ENCODE data around the gene RPTOR. TPM values are rescaled to one million over a fixed set of nuclear protein-coding genes. Genes with fewer than 3 reads are reported as not detected.

Gene RPTOR
- total and polyA plus RNA-seq, 4 donors, result 12.4 to 46.1 (median 29.7) TPM

GRCh38 chr17:80717720-80718083, 173.1 kb downstream of the RPTOR start:
- no peak for ATAC-seq (ENCODE audit: insufficient read depth, low FRiP score)
- H3K9ac ChIP-seq (ENCODE audit: insufficient read depth in 1 of 2, low read length in 2 of 2), result no peak overlapping the region
- H3K36me3 ChIP-seq (ENCODE audit: control insufficient read depth in 4 of 4, insufficient read depth in 4 of 4, low read length in 4 of 4), result no peaks in the 10 kb centered on the region
- no peaks in the 10 kb centered on the region for H3K27me3 ChIP-seq (ENCODE audit: control insufficient read depth in 3 of 3, insufficient read depth in 3 of 3, low read length in 2 of 3)
- H3K9me3 ChIP-seq (ENCODE audit: control insufficient read depth in 4 of 4, insufficient read depth in 3 of 4, low read length in 3 of 4), result peaks cover 0 to 8% (median 0%) of the 10 kb centered on the region in 4 donors
- no peak overlapping the region for H3K4me3 ChIP-seq
- DNase-seq, result no peak
- H3K27ac ChIP-seq (ENCODE audit: low read depth in 1 of 2, low read length in 1 of 2), result no peak overlapping the region
- 95 to 97% methylated on average over 7 of the region's 7 CpGs for WGBS, 2 donors
- peaks cover 0 to 5% (median 4%) of the 10 kb centered on the region in 5 donors for H3K4me1 ChIP-seq (ENCODE audit: control insufficient read depth in 5 of 5, insufficient read depth in 5 of 5, low read length in 5 of 5)
- TF ChIP-seq CTCF (IDR thresholded peaks at IDR 0.05; ENCODE audit: control extremely low read depth, extremely low read depth), result no peak

- no peaks in the 10 kb centered on the region for H3K36me3 ChIP-seq (ENCODE audit: control insufficient read depth in 4 of 4, insufficient read depth in 4 of 4, low read length in 4 of 4)
- no peak overlapping the region for H3K9ac ChIP-seq (ENCODE audit: insufficient read depth in 1 of 2, low read length in 2 of 2)
- 87 to 92% methylated on average over 4 of the region's 4 CpGs for WGBS, 2 donors
- no peaks in the 10 kb centered on the region for H3K27me3 ChIP-seq (ENCODE audit: control insufficient read depth in 3 of 3, insufficient read depth in 3 of 3, low read length in 2 of 3)
- H3K27ac ChIP-seq (ENCODE audit: low read depth in 1 of 2, low read length in 1 of 2), result no peak overlapping the region
- H3K4me1 ChIP-seq (ENCODE audit: control insufficient read depth in 5 of 5, insufficient read depth in 5 of 5, low read length in 5 of 5), result peaks cover 0 to 5% (median 4%) of the 10 kb centered on the region in 5 donors
- DNase-seq (no peak), ATAC-seq (ENCODE audit: insufficient read depth, low FRiP score) (no peak)
- H3K9me3 ChIP-seq (ENCODE audit: control insufficient read depth in 4 of 4, insufficient read depth in 3 of 4, low read length in 3 of 4), result peaks cover 0 to 8% (median 0%) of the 10 kb centered on the region in 4 donors
- no peak overlapping the region for H3K4me3 ChIP-seq
- TF ChIP-seq CTCF (IDR thresholded peaks at IDR 0.05; ENCODE audit: control extremely low read depth, extremely low read depth), result no peak
Observed at GRCh38 chr17:80718428-80718827, 173.8 kb downstream of the RPTOR start.

DNA sequence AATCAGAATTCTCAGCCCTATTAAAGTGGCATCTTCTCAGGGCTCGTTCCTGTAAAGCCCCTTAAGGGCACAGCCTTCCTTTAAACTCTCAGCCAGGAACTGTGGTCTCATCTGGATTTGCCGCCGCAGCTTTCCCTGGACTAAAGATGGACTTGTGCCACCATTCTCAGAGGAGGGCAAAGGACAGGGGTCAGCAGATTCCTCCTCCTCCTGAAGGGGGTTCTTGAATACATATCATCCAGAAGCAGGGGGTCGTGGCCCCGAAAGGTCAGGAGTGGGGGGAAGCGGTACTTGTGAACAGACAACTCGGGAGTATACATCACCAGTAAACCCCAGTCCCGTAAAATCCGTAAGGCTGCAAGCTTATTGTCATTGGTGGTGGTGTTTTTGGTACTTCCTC, 174.8 kb downstream of the RPTOR start:
- ATAC-seq (ENCODE audit: insufficient read depth, low FRiP score), result no peak
- 89 to 91% methylated on average over 9 of the region's 9 CpGs for WGBS, 2 donors
- Histone ChIP-seq H3K4me3 (no peak overlapping the region), H3K9ac (ENCODE audit: insufficient read depth in 1 of 2, low read length in 2 of 2) (no peak overlapping the region), H3K27me3 (ENCODE audit: control insufficient read depth in 3 of 3, insufficient read depth in 3 of 3, low read length in 2 of 3) (no peaks in the 10 kb centered on the region), H3K4me1 (ENCODE audit: control insufficient read depth in 5 of 5, insufficient read depth in 5 of 5, low read length in 5 of 5) (peaks cover 0 to 5% (median 4%) of the 10 kb centered on the region in 5 donors), H3K27ac (ENCODE audit: low read depth in 1 of 2, low read length in 1 of 2) (no peak overlapping the region), H3K36me3 (ENCODE audit: control insufficient read depth in 4 of 4, insufficient read depth in 4 of 4, low read length in 4 of 4) (no peaks in the 10 kb centered on the region), H3K9me3 (ENCODE audit: control insufficient read depth in 4 of 4, insufficient read depth in 3 of 4, low read length in 3 of 4) (peaks cover 0 to 8% (median 0%) of the 10 kb centered on the region in 4 donors)
- no peak for TF ChIP-seq CTCF (IDR thresholded peaks at IDR 0.05; ENCODE audit: control extremely low read depth, extremely low read depth)
- DNase-seq, result no peak

Measured in lung (tissue), 12 donors.